ENCODE results near the gene CRELD2.

DNA sequence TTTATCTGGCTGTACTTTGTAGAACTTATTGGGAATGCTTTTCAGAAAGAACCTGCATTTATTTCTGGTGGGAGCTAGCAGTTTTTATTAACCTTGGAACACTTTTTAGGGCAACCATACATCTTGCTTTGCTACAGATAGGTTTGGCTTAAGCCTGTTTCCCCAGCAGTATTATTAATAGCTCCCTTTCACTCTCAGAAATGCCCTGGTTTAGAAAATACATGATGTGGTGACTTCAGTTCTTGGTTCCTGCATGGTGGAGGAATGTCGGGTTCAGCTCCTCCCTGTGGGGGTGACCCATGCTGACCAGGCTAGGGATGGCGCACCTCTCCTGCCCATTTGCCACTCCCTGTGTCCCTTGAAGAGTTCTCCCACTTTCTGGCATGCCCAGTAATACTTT lies 36.6 kb upstream of the CRELD2 start:
- no peak for TF ChIP-seq POLR2AphosphoS5 (IDR thresholded peaks at IDR 0.05; ENCODE audit: low read depth)
- TF ChIP-seq EZH2 (IDR thresholded peaks at IDR 0.05; ENCODE audit: low read depth, unreplicated experiment): no peak
- TF ChIP-seq, protein P1, sequence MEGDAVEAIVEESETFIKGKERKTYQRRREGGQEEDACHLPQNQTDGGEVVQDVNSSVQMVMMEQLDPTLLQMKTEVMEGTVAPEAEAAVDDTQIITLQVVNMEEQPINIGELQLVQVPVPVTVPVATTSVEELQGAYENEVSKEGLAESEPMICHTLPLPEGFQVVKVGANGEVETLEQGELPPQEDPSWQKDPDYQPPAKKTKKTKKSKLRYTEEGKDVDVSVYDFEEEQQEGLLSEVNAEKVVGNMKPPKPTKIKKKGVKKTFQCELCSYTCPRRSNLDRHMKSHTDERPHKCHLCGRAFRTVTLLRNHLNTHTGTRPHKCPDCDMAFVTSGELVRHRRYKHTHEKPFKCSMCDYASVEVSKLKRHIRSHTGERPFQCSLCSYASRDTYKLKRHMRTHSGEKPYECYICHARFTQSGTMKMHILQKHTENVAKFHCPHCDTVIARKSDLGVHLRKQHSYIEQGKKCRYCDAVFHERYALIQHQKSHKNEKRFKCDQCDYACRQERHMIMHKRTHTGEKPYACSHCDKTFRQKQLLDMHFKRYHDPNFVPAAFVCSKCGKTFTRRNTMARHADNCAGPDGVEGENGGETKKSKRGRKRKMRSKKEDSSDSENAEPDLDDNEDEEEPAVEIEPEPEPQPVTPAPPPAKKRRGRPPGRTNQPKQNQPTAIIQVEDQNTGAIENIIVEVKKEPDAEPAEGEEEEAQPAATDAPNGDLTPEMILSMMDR (conservative IDR thresholded peaks at IDR 0.05; ENCODE audit: low read depth in 2 of 2): no peak
- no peak for TF ChIP-seq ZNF331 (CRISPR knock-in tag; IDR thresholded peaks at IDR 0.05; ENCODE audit: low read depth)
- no peak for TF ChIP-seq CREB1 (CRISPR knock-in tag; IDR thresholded peaks at IDR 0.05; ENCODE audit: low read depth)
- TF ChIP-seq NANOG (IDR thresholded peaks at IDR 0.05; ENCODE audit: borderline replicate concordance): no peak
- TF ChIP-seq EZH2phosphoT487 (IDR thresholded peaks at IDR 0.05; ENCODE audit: unreplicated experiment): no peak
- no peak for TF ChIP-seq ZNF114 (CRISPR knock-in tag; IDR thresholded peaks at IDR 0.05)
- TF ChIP-seq, protein P2, sequence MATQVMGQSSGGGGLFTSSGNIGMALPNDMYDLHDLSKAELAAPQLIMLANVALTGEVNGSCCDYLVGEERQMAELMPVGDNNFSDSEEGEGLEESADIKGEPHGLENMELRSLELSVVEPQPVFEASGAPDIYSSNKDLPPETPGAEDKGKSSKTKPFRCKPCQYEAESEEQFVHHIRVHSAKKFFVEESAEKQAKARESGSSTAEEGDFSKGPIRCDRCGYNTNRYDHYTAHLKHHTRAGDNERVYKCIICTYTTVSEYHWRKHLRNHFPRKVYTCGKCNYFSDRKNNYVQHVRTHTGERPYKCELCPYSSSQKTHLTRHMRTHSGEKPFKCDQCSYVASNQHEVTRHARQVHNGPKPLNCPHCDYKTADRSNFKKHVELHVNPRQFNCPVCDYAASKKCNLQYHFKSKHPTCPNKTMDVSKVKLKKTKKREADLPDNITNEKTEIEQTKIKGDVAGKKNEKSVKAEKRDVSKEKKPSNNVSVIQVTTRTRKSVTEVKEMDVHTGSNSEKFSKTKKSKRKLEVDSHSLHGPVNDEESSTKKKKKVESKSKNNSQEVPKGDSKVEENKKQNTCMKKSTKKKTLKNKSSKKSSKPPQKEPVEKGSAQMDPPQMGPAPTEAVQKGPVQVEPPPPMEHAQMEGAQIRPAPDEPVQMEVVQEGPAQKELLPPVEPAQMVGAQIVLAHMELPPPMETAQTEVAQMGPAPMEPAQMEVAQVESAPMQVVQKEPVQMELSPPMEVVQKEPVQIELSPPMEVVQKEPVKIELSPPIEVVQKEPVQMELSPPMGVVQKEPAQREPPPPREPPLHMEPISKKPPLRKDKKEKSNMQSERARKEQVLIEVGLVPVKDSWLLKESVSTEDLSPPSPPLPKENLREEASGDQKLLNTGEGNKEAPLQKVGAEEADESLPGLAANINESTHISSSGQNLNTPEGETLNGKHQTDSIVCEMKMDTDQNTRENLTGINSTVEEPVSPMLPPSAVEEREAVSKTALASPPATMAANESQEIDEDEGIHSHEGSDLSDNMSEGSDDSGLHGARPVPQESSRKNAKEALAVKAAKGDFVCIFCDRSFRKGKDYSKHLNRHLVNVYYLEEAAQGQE (IDR thresholded peaks at IDR 0.05; ENCODE audit: unreplicated experiment): no peak
- TF ChIP-seq, protein P3, sequence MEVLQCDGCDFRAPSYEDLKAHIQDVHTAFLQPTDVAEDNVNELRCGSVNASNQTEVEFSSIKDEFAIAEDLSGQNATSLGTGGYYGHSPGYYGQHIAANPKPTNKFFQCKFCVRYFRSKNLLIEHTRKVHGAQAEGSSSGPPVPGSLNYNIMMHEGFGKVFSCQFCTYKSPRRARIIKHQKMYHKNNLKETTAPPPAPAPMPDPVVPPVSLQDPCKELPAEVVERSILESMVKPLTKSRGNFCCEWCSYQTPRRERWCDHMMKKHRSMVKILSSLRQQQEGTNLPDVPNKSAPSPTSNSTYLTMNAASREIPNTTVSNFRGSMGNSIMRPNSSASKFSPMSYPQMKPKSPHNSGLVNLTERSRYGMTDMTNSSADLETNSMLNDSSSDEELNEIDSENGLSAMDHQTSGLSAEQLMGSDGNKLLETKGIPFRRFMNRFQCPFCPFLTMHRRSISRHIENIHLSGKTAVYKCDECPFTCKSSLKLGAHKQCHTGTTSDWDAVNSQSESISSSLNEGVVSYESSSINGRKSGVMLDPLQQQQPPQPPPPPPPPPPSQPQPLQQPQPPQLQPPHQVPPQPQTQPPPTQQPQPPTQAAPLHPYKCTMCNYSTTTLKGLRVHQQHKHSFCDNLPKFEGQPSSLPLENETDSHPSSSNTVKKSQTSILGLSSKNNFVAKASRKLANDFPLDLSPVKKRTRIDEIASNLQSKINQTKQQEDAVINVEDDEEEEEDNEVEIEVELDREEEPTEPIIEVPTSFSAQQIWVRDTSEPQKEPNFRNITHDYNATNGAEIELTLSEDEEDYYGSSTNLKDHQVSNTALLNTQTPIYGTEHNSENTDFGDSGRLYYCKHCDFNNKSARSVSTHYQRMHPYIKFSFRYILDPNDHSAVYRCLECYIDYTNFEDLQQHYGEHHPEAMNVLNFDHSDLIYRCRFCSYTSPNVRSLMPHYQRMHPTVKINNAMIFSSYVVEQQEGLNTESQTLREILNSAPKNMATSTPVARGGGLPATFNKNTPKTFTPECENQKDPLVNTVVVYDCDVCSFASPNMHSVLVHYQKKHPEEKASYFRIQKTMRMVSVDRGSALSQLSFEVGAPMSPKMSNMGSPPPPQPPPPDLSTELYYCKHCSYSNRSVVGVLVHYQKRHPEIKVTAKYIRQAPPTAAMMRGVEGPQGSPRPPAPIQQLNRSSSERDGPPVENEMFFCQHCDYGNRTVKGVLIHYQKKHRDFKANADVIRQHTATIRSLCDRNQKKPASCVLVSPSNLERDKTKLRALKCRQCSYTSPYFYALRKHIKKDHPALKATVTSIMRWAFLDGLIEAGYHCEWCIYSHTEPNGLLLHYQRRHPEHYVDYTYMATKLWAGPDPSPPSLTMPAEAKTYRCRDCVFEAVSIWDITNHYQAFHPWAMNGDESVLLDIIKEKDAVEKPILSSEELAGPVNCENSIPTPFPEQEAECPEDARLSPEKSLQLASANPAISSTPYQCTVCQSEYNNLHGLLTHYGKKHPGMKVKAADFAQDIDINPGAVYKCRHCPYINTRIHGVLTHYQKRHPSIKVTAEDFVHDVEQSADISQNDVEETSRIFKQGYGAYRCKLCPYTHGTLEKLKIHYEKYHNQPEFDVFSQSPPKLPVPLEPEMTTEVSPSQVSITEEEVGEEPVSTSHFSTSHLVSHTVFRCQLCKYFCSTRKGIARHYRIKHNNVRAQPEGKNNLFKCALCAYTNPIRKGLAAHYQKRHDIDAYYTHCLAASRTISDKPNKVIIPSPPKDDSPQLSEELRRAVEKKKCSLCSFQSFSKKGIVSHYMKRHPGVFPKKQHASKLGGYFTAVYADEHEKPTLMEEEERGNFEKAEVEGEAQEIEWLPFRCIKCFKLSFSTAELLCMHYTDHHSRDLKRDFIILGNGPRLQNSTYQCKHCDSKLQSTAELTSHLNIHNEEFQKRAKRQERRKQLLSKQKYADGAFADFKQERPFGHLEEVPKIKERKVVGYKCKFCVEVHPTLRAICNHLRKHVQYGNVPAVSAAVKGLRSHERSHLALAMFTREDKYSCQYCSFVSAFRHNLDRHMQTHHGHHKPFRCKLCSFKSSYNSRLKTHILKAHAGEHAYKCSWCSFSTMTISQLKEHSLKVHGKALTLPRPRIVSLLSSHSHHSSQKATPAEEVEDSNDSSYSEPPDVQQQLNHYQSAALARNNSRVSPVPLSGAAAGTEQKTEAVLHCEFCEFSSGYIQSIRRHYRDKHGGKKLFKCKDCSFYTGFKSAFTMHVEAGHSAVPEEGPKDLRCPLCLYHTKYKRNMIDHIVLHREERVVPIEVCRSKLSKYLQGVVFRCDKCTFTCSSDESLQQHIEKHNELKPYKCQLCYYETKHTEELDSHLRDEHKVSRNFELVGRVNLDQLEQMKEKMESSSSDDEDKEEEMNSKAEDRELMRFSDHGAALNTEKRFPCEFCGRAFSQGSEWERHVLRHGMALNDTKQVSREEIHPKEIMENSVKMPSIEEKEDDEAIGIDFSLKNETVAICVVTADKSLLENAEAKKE (CRISPR knock-in tag; IDR thresholded peaks at IDR 0.05): no peak
- TF ChIP-seq, protein P4, sequence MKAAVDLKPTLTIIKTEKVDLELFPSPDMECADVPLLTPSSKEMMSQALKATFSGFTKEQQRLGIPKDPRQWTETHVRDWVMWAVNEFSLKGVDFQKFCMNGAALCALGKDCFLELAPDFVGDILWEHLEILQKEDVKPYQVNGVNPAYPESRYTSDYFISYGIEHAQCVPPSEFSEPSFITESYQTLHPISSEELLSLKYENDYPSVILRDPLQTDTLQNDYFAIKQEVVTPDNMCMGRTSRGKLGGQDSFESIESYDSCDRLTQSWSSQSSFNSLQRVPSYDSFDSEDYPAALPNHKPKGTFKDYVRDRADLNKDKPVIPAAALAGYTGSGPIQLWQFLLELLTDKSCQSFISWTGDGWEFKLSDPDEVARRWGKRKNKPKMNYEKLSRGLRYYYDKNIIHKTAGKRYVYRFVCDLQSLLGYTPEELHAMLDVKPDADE (IDR thresholded peaks at IDR 0.05): no peak
- no peak for TF ChIP-seq JUNB (IDR thresholded peaks at IDR 0.05; ENCODE audit: unreplicated experiment)
- TF ChIP-seq STAT1 (IDR thresholded peaks at IDR 0.05; ENCODE audit: unreplicated experiment): no peak

All from GM23338 (cell line).